Measurements from ENCODE around the gene MOCS1. TPM values are rescaled to one million over a fixed set of nuclear protein-coding genes. Genes with fewer than 3 reads are reported as not detected.

The MOCS1 gene
- total and polyA plus RNA-seq, 4 donors = 6.7 to 36.2 (median 29.2) TPM

- Histone ChIP-seq H3K9ac (ENCODE audit: low read depth in 1 of 2, low read length in 2 of 2) (no peak overlapping the region), H3K4me1 (ENCODE audit: control insufficient read depth in 4 of 4, insufficient read depth in 4 of 4, low read length in 3 of 4) (peaks cover 4 to 27% (median 17%) of the 10 kb centered on the region in 4 donors), H3K27me3 (ENCODE audit: control insufficient read depth in 4 of 4, insufficient read depth in 4 of 4, low read length in 3 of 4) (no peaks in the 10 kb centered on the region), H3K4me3 (ENCODE audit: low read depth in 1 of 3, low read length in 3 of 3) (no peak overlapping the region), H3K36me3 (ENCODE audit: control insufficient read depth in 4 of 4, insufficient read depth in 3 of 4, low read depth in 1 of 4, low read length in 3 of 4) (no peaks in the 10 kb centered on the region), H3K9me3 (ENCODE audit: control insufficient read depth in 4 of 4, low read length in 3 of 4) (no peaks in the 10 kb centered on the region), H3K27ac (ENCODE audit: low read depth in 1 of 2, low read length in 2 of 2) (no peak overlapping the region)
- 29% methylated on average over 3 of the region's 3 CpGs for WGBS
- DNase-seq (ENCODE audit: low spot score) = no peak
- TF ChIP-seq RXRA (IDR thresholded peaks at IDR 0.05) (peak in 1 of 2 donors; percentile 27), FOXA2 (IDR thresholded peaks at IDR 0.05) (no peak), RAD21 (IDR thresholded peaks at IDR 0.05) (peak in 1 of 2 donors; percentile 5)
Measured at GRCh38 chr6:39979461-39980328, 45.4 kb upstream of the MOCS1 start.

GRCh38 chr6:39978240-39978639, 44.0 kb upstream of the MOCS1 start:
- DNase-seq (ENCODE audit: low spot score) = no peak
- 90% methylated on average over 1 of the region's 1 CpG for WGBS
- Histone ChIP-seq H3K4me1 (ENCODE audit: control insufficient read depth in 4 of 4, insufficient read depth in 4 of 4, low read length in 3 of 4) (peaks cover 8 to 30% (median 20%) of the 10 kb centered on the region in 4 donors), H3K9ac (ENCODE audit: low read depth in 1 of 2, low read length in 2 of 2) (no peak overlapping the region), H3K4me3 (ENCODE audit: low read depth in 1 of 3, low read length in 3 of 3) (no peak overlapping the region), H3K27me3 (ENCODE audit: control insufficient read depth in 4 of 4, insufficient read depth in 4 of 4, low read length in 3 of 4) (no peaks in the 10 kb centered on the region), H3K36me3 (ENCODE audit: control insufficient read depth in 4 of 4, insufficient read depth in 3 of 4, low read depth in 1 of 4, low read length in 3 of 4) (no peaks in the 10 kb centered on the region), H3K27ac (ENCODE audit: low read depth in 1 of 2, low read length in 2 of 2) (no peak overlapping the region), H3K9me3 (ENCODE audit: control insufficient read depth in 4 of 4, low read length in 3 of 4) (no peaks in the 10 kb centered on the region)
- TF ChIP-seq SP1 (IDR thresholded peaks at IDR 0.05) = no peak

GRCh38 chr6:39973661-39974060, 39.4 kb upstream of the MOCS1 start:
- no peak overlapping the region for H3K27ac ChIP-seq (ENCODE audit: low read depth in 1 of 2, low read length in 2 of 2)
- no peak for TF ChIP-seq EGR1 (IDR thresholded peaks at IDR 0.05; ENCODE audit: low read depth in 2 of 2)
- no peak for TF ChIP-seq FOXA2 (IDR thresholded peaks at IDR 0.05)
- TF ChIP-seq, protein P1, sequence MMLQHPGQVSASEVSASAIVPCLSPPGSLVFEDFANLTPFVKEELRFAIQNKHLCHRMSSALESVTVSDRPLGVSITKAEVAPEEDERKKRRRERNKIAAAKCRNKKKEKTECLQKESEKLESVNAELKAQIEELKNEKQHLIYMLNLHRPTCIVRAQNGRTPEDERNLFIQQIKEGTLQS (IDR thresholded peaks at IDR 0.05) = no peak
- TF ChIP-seq MAX (IDR thresholded peaks at IDR 0.05) = no peak
- no peak for TF ChIP-seq GABPA (IDR thresholded peaks at IDR 0.05 in 1 of 2, conservative IDR thresholded peaks at IDR 0.05 in 1 of 2)
- no peak for TF ChIP-seq SP1 (IDR thresholded peaks at IDR 0.05)
- TF ChIP-seq HNF4A (conservative IDR thresholded peaks at IDR 0.05) = no peak
- no peak for TF ChIP-seq CTCF (IDR thresholded peaks at IDR 0.05; ENCODE audit: low read depth, low read length, missing input control)
- TF ChIP-seq, protein P2, sequence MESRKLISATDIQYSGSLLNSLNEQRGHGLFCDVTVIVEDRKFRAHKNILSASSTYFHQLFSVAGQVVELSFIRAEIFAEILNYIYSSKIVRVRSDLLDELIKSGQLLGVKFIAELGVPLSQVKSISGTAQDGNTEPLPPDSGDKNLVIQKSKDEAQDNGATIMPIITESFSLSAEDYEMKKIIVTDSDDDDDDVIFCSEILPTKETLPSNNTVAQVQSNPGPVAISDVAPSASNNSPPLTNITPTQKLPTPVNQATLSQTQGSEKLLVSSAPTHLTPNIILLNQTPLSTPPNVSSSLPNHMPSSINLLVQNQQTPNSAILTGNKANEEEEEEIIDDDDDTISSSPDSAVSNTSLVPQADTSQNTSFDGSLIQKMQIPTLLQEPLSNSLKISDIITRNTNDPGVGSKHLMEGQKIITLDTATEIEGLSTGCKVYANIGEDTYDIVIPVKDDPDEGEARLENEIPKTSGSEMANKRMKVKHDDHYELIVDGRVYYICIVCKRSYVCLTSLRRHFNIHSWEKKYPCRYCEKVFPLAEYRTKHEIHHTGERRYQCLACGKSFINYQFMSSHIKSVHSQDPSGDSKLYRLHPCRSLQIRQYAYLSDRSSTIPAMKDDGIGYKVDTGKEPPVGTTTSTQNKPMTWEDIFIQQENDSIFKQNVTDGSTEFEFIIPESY (IDR thresholded peaks at IDR 0.05) = no peak
- TF ChIP-seq HNF4G (IDR thresholded peaks at IDR 0.05) = no peak
- TF ChIP-seq REST (IDR thresholded peaks at IDR 0.05) = no peak
- no peak for TF ChIP-seq YY1 (IDR thresholded peaks at IDR 0.05)
- no peak for TF ChIP-seq RAD21 (IDR thresholded peaks at IDR 0.05)
- no peak for TF ChIP-seq RXRA (IDR thresholded peaks at IDR 0.05)
- TF ChIP-seq JUND (IDR thresholded peaks at IDR 0.05) = no peak
- TF ChIP-seq TAF1 (conservative IDR thresholded peaks at IDR 0.05) = no peak
- no peak for TF ChIP-seq FOXA1 (IDR thresholded peaks at IDR 0.05)
- 79% methylated on average over 3 of the region's 3 CpGs for WGBS

More at GRCh38 chr6:39973661-39974060, 39.4 kb upstream of the MOCS1 start:
- H3K9ac ChIP-seq (ENCODE audit: low read depth in 1 of 2, low read length in 2 of 2) = no peak overlapping the region
- no peaks in the 10 kb centered on the region for H3K27me3 ChIP-seq (ENCODE audit: control insufficient read depth in 4 of 4, insufficient read depth in 4 of 4, low read length in 3 of 4)
- no peak for DNase-seq (ENCODE audit: low spot score)
- no peaks in the 10 kb centered on the region for H3K36me3 ChIP-seq (ENCODE audit: control insufficient read depth in 4 of 4, insufficient read depth in 3 of 4, low read depth in 1 of 4, low read length in 3 of 4)
- no peak overlapping the region for H3K4me3 ChIP-seq (ENCODE audit: low read depth in 1 of 3, low read length in 3 of 3)
- H3K9me3 ChIP-seq (ENCODE audit: control insufficient read depth in 4 of 4, low read length in 3 of 4) = no peaks in the 10 kb centered on the region
- peaks cover 6 to 13% (median 8%) of the 10 kb centered on the region in 4 donors for H3K4me1 ChIP-seq (ENCODE audit: control insufficient read depth in 4 of 4, insufficient read depth in 4 of 4, low read length in 3 of 4)

Measured in liver (tissue), 9 donors.